ENCODE measurements around the gene CACNA1B.

DNA sequence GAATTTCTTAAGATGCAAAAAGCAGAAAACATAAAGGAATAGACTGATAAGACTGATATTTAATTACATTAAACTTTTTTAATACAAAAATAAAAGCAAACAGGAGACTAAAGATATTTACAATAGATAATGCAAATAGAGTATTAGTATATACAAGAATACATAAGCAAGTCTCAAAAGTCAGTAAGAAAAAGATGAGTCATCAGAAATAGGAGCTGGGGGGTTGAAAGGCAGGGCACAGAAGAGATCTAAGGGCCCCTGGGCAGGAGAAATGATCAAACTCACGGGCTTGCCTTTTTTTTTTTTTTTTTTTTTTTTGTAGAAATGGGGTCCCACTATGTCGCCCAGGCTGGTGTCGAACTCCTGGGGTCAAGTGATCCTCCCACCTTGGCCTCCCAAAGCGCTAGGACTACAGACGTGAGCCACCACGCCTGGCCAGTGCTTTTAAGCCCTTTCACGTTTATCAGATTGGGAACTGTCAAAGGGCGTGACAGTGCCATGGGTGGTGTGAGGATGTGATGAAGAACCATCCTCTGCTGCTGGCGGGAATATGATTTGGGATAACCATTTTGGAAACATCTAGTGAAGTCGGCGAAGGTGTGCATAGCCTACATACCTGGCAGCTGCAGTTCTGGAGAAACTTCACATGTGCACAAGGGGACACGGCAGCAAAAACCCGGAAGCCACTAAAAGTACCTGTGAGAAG is 126.1 kb downstream of the CACNA1B start:
- TF ChIP-seq, protein P1, sequence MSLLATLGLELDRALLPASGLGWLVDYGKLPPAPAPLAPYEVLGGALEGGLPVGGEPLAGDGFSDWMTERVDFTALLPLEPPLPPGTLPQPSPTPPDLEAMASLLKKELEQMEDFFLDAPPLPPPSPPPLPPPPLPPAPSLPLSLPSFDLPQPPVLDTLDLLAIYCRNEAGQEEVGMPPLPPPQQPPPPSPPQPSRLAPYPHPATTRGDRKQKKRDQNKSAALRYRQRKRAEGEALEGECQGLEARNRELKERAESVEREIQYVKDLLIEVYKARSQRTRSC (CRISPR knock-in tag; IDR thresholded peaks at IDR 0.05; ENCODE audit: low read depth) = no peak
- TF ChIP-seq EP300 (IDR thresholded peaks at IDR 0.05; ENCODE audit: low read depth in 2 of 2, low read length in 2 of 2) (no peak), EP300 (CRISPR knock-in tag; IDR thresholded peaks at IDR 0.05; ENCODE audit: borderline replicate concordance) (no peak)

Data from HepG2 (cell line).